ENCODE measurements around the gene KIF3B.
"Not testable (repeated sequence)": the region's sequence is repeated elsewhere in the genome, so short reads cannot be mapped to it uniquely, and the experiment has no call there.

KIF3B gene

DNA sequence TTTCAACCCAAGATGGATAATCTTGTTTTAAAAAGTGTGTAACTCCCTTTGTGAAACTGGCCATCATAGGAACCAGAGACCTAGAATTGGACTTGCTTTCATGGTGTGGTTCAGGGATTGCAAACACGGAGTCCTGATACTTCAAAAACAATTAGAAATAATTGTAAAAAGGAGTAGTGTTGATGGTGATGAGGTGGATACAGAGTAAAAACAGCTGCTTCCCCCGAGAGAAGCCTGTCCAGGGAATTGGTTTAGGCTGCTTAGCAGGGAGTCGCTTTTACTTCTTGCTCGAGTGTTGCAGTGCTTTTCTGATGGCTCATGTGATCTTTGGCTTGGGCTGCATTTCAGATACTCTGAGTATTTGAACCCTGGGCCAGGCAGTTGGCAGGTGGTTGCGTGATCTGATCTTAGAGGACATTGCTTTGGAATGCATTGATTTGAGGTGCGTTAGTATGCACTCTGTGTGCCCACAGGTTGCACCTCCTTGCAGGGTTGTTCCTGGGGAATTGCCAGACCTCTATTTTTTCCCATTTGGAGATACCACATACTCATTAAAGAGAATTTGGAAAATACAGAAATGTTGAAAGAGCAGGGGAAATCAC is 19.5 kb downstream of the KIF3B start:
- DNase-seq = no peak

DNA sequence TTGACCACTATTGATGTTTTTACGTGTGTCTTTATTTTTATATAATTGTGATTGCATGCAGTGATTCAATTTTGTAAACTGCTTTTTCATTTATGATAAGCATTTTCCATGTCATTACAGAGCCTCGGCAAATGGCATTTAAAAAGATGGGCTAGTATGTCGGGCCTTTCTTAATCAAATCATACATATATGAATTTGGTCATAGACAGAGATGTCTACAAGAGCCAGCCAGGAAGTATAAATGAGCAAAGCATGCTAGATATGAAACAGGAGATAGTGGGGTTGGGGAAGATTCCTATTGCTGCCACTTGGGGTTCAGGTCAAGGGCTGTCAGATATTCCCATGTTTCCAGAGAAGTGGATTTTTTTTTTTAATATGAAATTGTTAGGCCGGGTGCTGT is 20.0 kb downstream of the KIF3B start:
- no peak for DNase-seq

DNA sequence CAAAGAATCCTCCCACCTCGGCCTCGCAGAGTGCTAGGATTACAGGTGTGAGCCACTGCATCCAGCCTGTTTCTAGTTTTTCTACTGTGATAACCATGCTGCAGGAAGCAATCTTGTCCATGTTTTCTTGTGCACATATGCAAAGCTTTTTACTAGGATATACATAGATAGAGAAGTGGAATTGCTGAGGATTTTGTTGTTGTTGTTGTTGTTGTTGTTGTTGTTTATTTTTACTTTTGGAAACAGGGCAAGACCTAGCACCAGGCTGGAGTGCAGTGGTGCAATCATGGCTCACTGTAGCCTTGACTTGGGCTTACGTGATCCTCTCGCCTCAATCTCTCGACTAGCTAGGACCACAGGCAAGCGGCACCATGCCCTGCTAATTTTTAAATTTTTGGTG is 23.2 kb downstream of the KIF3B start:
- DNase-seq = no peak

DNA sequence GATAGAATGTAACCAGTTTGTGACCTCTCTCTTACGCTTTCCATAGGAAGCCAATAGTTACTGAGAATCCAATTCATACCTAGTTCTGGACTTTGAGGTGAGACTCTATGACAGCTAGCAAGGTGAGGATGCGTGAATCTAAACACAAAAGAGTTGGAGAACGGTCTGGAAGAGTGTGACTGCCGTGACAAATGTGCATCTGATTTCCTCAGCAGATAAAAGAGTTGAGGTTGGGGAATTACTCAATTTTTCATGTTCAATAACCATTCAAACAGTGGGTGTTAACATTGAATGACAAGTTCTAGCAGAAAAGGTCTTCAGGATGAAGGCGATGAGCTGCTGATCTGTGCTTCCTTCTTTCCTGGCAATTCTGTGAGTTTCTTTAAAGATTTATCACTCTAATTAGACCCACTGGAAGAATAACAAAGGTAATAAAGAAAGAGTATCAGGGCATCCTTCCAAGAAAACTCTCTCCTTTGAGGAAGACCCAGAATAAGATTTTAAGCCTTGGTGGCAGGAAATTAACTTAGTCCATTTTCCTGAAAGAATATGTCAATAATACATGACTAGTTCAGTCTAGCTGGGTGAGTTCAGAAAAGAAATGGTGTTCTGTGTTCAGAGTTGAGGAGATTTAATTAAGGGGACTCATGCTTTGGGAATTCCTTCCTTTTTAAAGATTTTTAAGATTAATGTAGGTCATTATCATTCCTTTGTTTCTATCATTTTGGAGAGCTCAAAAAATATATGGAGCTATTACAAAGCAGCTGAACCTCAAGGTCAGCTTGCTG is 24.5 kb downstream of the KIF3B start:
- no peak for DNase-seq

DNA sequence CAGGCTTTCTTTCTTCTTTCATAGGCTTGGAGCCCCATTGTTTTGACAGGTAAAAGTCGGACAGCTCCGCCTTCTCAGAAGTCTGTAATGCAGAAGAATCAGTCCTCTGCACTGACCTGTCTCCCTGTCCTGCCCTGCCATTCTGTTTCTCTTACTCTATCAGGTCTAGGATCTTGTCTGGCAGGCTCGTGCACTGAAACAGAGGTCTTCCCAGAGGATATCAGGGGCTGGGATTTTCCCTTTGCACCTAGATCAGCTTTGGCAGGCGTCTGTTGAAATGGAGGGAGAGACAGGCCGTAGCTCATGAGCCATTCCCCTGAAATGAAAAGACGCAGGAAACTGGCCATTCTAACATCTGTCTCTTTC is 25.0 kb downstream of the KIF3B start:
- DNase-seq = no peak

DNA sequence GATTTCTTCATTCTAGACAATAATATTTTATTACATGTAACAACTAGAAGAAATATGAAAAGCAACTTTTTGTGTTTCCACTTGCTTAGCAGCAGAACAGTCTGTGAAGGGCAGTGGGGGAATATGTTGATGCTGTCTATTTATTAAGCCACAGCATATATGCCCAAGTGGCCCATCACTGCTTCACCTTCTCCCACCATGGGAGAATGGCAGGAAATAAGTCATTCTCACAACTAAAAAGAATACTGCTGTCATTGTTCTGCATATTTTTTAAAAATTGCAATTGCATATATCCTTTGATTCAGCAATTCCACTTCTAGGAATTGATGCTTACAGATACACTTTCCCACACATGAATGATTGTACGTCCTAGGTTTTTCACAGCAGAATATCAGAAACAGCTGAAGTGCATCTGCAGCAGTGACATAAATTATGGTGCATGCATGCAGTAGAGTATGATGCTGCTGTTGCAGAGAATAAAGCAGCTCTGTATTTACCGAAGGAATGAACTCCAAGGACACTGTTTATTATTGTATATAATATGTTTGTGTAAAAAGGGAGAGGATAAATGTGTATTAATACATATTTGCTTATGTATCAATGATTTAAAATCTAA is 26.8 kb downstream of the KIF3B start:
- no peak for DNase-seq

DNA sequence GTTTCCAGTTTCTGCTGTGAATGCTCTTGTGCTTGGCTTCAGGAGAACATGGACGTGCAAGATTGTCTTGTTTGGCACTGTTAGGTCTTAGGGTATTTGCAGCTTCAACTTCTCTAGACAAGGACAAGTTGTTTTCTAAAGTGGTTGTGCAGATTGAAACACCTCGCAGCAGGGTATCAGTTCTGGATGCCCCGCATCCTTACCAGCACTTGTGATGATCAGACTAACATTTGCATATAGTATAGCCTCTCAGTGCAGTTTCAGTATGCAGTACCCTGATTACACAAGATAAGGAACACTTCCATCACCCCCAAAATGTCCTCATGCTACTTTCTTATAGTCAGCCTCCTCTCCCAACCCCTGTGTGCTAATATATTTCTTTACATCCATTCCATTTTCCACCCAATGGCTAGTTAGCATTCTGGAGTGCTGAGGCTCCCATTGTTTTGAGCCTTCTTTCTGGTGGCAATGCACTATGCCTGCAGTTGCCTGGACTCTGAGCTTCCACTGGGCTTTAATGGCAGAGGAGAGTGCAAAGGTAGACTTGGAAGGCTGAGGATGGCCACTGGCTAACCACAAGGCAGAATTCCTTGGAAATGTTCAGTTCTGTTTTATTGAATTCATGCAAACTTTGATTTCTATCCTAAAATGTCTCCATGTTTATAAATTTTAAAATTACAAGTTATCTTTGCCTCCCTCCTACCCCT is 35.4 kb downstream of the KIF3B start:
- DNase-seq = no peak

DNA sequence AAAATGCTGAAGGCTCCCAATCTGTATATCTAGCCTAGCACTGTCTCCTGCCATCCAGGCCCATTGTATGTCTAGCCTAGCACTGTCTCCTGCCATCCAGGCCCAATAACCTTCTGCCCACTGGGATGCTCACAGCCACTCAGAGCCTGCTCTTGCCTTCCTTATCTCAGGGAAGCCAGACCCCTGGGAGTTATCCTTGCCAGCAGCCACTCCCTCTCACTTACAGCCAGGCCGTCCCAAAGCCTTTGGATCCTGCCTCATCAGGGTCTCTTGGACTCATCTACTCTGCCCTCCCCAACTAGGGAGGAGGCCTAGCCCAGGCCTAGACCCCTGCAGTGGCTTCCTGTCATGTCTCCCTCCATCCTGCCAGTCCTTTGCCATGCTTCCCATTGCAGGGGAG is 37.3 kb downstream of the KIF3B start:
- DNase-seq = no peak

DNA sequence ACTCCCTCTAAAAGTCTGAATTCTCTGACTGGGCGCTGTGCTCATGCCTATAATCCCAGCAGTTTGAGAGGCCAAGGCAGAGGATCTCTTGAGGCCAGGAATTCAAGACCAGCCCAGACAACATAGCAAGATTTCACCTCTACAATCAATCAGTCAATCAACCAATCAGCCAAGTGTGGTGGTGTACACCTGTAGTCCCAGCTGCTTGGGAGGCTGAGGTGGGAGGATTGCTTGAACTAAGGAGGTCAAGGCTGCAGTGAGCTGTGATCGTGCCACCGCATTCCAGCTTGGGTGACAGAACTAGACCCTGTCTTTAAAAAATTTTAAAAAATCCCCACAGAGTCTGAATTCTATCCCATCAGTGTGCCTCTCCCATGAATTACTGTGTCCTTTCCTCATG is 37.9 kb downstream of the KIF3B start:
- no peak for DNase-seq

DNA sequence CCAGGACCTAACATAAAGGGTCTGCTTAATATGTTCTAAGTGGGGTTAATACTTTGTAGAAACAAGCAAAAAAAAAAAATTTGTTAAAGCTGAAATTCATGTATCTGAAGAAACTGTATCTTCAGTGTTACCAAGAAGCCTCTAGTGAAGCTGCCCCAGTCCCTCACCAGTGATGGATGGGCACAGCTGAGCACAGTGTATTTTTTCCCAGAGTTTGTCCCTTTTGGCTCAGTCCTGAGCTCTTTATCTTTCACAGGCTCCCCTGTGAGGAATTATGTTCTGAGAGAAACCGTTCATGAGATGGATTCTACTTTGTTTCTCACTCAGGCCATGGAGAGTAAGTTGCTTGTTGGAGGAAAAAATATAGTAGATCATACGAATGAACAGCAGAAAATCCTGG is 38.4 kb downstream of the KIF3B start:
- DNase-seq = no peak

DNA sequence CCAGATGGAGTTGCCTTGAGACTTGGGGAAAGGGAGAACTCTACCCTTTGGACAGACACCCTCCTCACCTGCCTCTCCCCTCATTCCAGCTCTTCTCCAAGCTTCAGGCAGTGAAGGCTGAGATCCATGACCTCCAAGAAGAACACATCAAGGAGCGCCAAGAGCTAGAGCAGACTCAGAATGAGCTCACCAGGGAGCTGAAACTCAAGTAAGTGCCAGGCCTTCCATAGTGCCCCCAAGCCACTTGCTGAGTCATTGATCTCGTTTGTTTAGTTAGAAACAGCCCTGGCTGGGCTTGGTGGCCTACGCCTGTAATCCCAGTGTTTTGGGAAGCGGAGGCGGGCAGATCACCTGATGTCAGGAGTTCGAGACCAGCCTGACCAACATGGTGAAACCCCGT is 39.2 kb downstream of the KIF3B start:
- DNase-seq = no peak

DNA sequence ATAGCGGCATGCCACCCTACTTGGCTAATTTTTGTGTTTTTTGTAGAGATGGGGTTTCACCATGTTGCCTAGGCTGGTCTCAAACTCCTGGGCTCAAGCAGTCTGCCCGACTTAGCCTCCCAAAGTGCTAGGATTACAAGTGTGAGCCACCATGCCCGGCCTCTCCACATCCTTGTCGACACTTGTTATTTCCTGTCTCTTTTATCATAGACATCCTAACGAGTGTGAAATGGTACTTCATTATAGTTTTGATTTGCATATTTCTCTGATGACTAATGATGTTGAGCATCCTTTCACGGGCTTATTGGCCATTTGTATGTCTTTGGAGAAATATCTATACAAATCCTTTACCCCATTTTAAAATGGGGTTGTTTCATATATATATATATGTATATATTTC is 41.6 kb downstream of the KIF3B start:
- no peak for DNase-seq

DNA sequence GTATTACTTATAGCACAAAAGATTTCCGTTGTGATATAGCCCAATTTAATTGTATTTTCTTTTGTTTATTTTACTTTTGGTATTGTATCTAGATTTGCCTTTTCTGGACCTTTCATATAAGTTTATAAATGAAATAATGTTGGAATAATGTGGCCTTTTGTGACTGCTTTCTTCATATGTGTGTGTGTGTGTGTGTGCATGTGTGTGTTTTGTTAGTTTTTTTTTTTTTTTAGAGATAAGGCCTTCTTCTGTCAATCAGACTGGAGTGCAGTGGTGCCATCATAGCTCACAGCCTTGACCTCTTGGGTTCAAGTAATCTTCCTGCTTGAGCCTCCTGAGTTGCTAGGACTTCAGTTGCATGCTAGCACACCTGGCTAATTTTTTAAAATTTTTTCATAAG is 42.9 kb downstream of the KIF3B start:
- no peak for DNase-seq

DNA sequence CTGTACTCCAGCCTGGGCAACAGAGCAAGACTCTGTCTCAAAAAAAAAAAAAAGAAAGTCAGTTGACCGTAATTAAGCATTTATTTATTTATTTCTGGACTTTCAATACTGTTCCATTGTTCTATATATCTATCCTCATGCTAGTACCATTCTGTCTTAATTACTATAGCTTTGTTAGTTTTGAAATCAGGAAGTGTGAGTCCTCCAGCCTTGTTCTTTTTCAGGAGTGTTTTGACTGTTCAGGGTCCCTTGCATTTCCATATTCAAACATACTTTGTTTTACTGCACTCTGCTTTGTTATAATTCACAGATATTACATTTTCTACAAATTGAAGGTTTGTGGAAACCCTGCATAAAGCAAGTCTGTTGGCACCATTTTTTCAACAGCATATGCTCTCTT is 43.9 kb downstream of the KIF3B start:
- DNase-seq = no peak

DNA sequence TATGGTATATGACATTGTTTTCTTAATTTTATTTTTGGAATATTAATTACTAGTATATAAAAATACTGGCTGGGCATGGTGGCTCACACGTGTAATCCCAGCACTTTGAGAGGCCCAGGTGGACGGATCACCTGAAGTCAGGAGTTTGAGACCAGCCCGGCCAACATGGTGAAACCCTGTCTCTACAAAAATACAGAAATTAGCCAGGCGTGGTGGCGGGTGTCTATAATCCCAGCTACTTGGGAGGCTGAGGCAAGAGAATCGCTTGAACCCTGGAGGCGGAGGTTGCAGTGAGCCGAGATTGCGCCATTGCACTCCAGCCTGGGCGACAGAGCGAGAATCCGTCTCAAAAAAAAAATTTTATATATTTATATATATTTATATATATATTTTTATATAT is 44.8 kb downstream of the KIF3B start:
- DNase-seq = not testable (repeated sequence)

DNA sequence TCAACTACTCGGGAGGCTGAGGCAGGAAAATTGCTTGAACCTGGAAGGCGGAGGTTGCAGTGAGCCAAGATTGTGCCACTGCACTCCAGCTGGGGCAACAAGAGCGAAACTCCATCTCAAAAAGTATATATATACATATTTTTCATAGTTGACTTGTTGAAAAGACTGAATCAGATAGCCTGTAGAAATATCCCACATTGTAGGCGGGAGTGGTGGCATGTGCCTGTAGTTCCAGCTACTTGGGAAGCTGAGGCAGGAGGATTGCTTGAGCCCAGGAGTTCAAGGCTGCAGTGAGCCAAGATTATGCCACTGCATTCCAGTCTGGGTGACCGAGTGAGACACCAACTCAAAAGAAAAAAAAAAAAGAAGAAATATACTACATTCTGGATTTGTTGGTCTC is 46.3 kb downstream of the KIF3B start:
- DNase-seq = not testable (repeated sequence)

DNA sequence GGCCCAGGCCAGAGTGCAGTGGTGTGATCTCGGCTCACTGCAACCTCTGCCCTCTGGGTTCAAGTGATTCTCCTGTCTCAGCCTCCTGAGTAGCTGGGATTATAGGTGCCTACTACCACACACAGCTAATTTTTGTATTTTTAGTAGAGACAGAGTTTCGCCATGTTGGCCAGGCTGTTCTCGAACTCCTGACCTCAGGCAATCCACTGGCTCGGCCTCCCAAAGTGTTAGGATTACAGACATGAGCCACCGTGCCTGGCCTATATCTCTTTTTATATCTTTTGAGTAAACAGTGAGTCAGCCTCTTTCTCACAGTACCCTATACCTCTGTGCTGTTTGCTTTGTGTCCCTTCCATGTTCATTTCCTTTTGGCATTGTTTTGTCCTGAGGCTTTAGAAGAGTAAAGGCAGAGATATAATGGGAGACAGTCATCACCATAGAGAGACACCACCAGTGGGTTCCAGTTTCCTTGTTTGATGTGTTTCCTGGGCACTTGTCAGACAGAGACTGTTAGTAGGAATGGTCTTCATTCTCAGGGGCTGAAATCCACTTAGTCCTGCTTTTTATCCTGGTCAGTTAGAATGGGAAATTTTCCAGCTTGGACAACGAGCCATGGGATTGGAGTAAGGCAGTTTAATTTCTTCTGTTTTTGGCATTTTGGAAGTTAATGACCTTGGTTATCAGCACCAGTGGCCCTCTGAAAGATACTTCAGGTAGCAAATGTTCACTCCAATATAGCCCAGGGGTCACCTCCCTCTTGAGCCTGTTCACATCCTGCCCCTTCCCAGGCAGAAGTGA is 48.5 kb downstream of the KIF3B start:
- DNase-seq = no peak

DNA sequence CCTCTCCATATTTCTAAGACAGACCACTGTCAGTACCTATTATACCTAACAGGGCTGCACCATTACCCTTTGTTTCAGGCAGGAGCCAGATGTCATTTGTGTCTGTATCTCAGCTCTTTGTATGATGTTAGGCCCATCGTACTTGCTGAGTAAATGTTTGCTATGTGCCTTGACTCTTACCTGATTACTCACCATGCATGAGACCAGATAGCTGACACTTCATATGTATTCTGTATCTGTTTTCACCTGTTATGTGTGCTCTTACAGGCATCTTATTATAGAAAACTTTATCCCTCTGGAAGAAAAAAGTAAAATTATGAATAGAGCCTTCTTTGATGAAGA is 49.0 kb downstream of the KIF3B start:
- no peak for DNase-seq

DNA sequence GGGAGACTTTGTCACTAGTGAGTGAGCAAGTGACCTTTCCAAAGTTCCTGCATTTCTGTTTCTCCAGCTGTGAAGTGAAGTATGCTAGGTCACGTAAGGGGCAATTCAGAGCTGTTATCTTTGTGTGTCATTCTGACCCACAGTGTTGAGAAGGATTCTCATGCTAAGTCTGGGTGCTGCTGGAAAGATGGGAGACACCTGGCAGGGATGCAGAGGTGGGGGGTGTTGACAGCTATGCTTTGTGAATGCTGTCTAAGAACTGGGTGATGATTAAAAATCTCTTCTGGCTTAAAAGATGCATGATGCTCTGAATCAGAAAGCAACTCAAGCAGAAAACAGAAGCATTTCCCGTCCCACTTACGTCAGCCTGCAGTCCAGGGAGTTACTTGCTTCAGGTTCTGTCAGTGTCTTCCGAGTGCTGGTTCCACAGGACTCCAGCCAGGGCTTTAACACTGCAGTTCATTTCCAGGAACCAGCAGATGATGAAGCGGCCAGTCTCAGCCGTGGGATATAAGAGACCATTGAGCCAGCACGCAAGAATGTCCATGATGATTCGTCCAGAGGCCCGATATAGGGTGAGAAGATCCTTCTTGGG is 49.7 kb downstream of the KIF3B start:
- no peak for DNase-seq

DNA sequence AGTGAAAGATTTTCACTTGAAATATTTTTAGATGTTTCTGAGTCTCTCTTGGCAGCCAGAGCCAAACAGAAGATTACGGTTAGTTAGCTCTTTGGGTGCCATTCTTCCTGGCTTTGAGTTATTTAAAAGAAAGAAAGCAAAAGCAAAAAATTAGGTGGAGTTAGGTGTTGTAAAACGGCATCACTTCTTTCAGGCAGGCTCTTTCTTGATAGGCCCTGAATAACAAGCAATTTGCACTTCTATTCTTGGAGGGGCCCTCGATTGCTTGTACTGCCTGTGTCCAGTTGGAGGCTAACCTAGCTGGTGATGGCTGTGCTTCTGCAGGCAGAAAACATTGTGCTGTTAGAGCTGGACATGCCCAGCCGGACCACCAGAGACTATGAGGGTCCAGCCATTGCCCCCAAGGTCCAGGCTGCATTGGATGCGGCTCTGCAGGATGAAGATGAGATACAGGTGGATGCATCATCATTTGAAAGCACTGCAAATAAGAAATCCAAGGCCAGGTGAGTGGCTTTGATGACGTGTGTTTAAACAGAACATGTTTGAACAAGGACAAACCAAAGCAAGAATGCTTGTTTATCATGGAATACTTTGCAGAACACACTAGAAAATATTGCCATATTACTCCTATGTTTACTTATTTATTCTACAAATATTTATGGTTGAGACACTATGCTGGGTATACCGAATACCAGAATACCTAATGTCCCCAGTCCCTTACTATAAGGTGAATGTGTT is 52.5 kb downstream of the KIF3B start:
- DNase-seq = no peak

DNA sequence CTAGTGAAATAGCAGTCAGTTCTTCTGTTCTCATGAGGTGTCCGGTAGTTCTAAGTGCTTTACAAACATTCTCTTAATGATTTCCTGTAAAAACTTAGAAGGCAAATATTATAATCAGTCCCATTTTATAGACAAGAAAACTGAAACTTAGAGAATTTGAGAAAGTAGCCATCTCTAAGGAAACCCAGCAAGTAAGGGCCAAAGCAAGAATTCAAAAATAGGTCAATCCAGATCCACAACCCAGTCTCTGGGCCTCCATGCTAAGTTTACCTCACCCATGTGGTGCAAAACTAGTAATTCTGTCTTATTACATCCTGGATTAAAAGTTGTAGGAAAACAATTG is 53.1 kb downstream of the KIF3B start:
- no peak for DNase-seq

DNA sequence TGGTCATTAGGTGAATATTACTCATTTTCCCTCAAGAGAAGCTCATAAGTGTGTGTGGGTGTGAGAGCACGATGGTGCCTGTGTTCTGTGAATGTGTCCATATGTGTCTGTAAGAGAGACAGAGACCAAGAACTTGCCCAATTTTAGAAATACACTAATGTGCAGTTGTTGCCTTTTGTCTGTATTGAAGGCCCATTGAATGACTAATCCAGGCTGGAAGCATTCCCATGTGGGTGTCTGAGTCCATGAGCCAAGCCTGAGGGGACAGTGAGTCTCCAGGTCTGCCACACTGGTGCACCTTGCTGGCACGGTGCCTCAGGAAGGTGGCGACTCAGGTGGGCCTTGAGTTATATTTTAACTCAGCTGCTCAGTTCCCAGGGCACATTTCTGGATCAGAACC is 55.2 kb downstream of the KIF3B start:
- DNase-seq = no peak
